Measurements from ENCODE around the gene SNRNP25.

DNA sequence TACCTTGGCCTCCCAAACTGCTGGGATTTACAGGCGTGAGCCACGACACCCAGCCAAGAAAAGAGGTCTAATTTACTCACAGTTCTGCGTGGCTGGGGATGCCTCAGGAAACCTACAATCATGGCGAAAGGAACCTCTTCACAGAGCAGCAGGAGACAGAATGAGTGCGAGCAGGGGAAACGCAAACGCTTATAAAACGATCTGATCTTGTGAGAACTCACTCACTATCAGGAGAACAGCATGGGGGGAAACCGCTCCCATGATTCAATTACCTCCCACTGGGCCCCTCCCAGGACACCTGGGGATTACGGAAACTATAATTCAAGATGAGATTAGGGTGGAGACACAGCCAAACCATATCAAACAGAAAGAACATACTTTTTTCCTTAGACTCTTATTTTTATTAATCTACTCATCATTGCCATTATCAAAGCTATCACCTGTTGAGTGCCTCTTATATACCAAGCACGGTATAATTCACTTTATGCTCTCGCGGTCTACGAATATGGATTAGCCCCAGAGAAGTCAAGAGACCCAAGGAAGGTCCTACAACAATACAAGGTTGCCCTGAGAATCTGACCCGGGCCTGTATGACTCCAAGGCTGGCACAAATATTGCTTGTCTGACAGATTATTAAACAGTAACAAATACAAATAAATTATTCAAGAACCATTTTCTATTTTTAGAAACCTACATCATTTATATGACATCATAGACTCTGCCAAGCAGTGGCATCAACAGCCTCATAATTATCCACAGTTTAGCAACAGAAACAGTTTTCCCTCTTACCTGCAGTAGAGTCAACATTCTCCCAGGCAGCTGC lies 2.6 kb upstream of the SNRNP25 start:
- TF ChIP-seq, protein P1, sequence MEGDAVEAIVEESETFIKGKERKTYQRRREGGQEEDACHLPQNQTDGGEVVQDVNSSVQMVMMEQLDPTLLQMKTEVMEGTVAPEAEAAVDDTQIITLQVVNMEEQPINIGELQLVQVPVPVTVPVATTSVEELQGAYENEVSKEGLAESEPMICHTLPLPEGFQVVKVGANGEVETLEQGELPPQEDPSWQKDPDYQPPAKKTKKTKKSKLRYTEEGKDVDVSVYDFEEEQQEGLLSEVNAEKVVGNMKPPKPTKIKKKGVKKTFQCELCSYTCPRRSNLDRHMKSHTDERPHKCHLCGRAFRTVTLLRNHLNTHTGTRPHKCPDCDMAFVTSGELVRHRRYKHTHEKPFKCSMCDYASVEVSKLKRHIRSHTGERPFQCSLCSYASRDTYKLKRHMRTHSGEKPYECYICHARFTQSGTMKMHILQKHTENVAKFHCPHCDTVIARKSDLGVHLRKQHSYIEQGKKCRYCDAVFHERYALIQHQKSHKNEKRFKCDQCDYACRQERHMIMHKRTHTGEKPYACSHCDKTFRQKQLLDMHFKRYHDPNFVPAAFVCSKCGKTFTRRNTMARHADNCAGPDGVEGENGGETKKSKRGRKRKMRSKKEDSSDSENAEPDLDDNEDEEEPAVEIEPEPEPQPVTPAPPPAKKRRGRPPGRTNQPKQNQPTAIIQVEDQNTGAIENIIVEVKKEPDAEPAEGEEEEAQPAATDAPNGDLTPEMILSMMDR (IDR thresholded peaks at IDR 0.05): no peak
- TF ChIP-seq POLR2A (IDR thresholded peaks at IDR 0.05): no peak
- no peak for TF ChIP-seq POLR2AphosphoS5 (IDR thresholded peaks at IDR 0.05)
- no peak for TF ChIP-seq EP300 (IDR thresholded peaks at IDR 0.05)

Measured in upper lobe of left lung (tissue), 4 donors.